ENCODE measurements around the gene PHF1.

DNA sequence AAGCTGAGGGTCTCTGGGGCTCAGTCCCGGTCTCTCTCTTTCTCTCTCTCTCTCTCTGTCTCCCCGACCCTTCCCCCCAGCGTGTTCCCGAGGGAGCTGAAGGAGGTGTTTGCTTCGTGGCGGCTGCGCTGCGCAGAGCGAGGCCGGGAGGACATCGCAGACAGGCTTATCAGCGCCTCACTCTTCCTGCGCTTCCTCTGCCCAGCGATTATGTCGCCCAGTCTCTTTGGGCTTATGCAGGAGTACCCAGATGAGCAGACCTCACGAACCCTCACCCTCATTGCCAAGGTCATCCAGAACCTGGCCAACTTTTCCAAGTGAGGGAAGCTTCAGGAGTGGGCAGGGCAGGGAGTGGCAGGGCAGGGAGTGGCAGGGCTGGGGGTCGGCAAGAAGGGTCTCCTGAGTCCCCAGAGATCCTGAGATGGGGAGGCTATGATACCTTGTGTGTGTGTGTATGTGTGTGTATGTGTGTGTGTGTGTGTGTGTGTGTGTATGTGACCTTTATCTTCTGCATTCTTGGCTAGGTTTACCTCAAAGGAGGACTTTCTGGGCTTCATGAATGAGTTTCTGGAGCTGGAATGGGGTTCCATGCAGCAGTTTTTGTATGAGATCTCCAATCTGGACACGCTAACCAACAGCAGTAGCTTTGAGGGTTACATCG lies 30.0 kb downstream of the PHF1 start:
- TF ChIP-seq RAD21 (IDR thresholded peaks at IDR 0.05; ENCODE audit: low read length): no peak
- no peak for TF ChIP-seq POLR2A (IDR thresholded peaks at IDR 0.05; ENCODE audit: low read depth, low read length)
- TF ChIP-seq, protein P1, sequence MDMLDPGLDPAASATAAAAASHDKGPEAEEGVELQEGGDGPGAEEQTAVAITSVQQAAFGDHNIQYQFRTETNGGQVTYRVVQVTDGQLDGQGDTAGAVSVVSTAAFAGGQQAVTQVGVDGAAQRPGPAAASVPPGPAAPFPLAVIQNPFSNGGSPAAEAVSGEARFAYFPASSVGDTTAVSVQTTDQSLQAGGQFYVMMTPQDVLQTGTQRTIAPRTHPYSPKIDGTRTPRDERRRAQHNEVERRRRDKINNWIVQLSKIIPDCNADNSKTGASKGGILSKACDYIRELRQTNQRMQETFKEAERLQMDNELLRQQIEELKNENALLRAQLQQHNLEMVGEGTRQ (IDR thresholded peaks at IDR 0.05; ENCODE audit: low read depth, low read length): no peak
- TF ChIP-seq SMC3 (IDR thresholded peaks at IDR 0.05; ENCODE audit: low read depth, low read length): no peak
- TF ChIP-seq, protein P2, sequence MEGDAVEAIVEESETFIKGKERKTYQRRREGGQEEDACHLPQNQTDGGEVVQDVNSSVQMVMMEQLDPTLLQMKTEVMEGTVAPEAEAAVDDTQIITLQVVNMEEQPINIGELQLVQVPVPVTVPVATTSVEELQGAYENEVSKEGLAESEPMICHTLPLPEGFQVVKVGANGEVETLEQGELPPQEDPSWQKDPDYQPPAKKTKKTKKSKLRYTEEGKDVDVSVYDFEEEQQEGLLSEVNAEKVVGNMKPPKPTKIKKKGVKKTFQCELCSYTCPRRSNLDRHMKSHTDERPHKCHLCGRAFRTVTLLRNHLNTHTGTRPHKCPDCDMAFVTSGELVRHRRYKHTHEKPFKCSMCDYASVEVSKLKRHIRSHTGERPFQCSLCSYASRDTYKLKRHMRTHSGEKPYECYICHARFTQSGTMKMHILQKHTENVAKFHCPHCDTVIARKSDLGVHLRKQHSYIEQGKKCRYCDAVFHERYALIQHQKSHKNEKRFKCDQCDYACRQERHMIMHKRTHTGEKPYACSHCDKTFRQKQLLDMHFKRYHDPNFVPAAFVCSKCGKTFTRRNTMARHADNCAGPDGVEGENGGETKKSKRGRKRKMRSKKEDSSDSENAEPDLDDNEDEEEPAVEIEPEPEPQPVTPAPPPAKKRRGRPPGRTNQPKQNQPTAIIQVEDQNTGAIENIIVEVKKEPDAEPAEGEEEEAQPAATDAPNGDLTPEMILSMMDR (conservative IDR thresholded peaks at IDR 0.05; ENCODE audit: low read depth, low read length): no peak
